ENCODE measurements around the gene CERS3.

- TF ChIP-seq CTCF (IDR thresholded peaks at IDR 0.05) (no peak), POLR2A (IDR thresholded peaks at IDR 0.05) (no peak), EP300 (IDR thresholded peaks at IDR 0.05) (no peak)
Measured at GRCh38 chr15:100353449-100353848, 175.3 kb downstream of the CERS3 start.
